ENCODE data around the gene P4HA2.

The P4HA2 gene

GRCh38 chr5:132269635-132270334 lies 42.1 kb upstream of the P4HA2 start:
- peaks cover 38% of the 10 kb centered on the region for H3K4me1 ChIP-seq (ENCODE audit: control insufficient read depth, insufficient read depth, low read length, unreplicated experiment)
- H2AFZ ChIP-seq (ENCODE audit: low read length, unreplicated experiment) = no peak overlapping the region
- H3K27ac ChIP-seq (ENCODE audit: low read depth, low read length) = peak overlapping the region; percentile 40; the same call in 1 of the 2 replicates
- peaks cover 12% of the 10 kb centered on the region for H3K79me2 ChIP-seq (ENCODE audit: control insufficient read depth, insufficient read depth, low read length, unreplicated experiment)
- H3K27me3 ChIP-seq (ENCODE audit: insufficient read depth, low read length) = no peaks in the 10 kb centered on the region
- H3K36me3 ChIP-seq (ENCODE audit: insufficient read depth, low read length) = peaks cover 20% of the 10 kb centered on the region; the same call in 1 of the 2 replicates
- no peak overlapping the region for H3K4me3 ChIP-seq (ENCODE audit: low read depth, low read length)

GRCh38 chr5:132268769-132269551 lies 41.3 kb upstream of the P4HA2 start:
- Histone ChIP-seq H2AFZ (ENCODE audit: low read length, unreplicated experiment) (no peak overlapping the region), H3K27me3 (ENCODE audit: insufficient read depth, low read length) (no peaks in the 10 kb centered on the region), H3K4me1 (ENCODE audit: control insufficient read depth, insufficient read depth, low read length, unreplicated experiment) (peaks cover 47% of the 10 kb centered on the region), H3K79me2 (ENCODE audit: control insufficient read depth, insufficient read depth, low read length, unreplicated experiment) (peaks cover 13% of the 10 kb centered on the region), H3K36me3 (ENCODE audit: insufficient read depth, low read length) (peaks cover 20% of the 10 kb centered on the region; the same call in 1 of the 2 replicates), H3K27ac (ENCODE audit: low read depth, low read length) (peak overlapping the region; percentile 40; the same call in 1 of the 2 replicates), H3K4me3 (ENCODE audit: low read depth, low read length) (no peak overlapping the region)

GRCh38 chr5:132267931-132268768 lies 40.5 kb upstream of the P4HA2 start:
- Histone ChIP-seq H3K36me3 (ENCODE audit: insufficient read depth, low read length) (peaks cover 20% of the 10 kb centered on the region; the same call in 1 of the 2 replicates), H3K4me3 (ENCODE audit: low read depth, low read length) (no peak overlapping the region), H3K79me2 (ENCODE audit: control insufficient read depth, insufficient read depth, low read length, unreplicated experiment) (peaks cover 16% of the 10 kb centered on the region), H3K27me3 (ENCODE audit: insufficient read depth, low read length) (no peaks in the 10 kb centered on the region), H3K4me1 (ENCODE audit: control insufficient read depth, insufficient read depth, low read length, unreplicated experiment) (peaks cover 55% of the 10 kb centered on the region), H2AFZ (ENCODE audit: low read length, unreplicated experiment) (no peak overlapping the region), H3K27ac (ENCODE audit: low read depth, low read length) (peak overlapping the region; percentile 35; the same call in 1 of the 2 replicates)

GRCh38 chr5:132267166-132267739 lies 39.6 kb upstream of the P4HA2 start:
- no peak overlapping the region for H3K27ac ChIP-seq (ENCODE audit: low read depth, low read length)
- peaks cover 22% of the 10 kb centered on the region for H3K79me2 ChIP-seq (ENCODE audit: control insufficient read depth, insufficient read depth, low read length, unreplicated experiment)
- no peak overlapping the region for H3K4me3 ChIP-seq (ENCODE audit: low read depth, low read length)
- peaks cover 19% of the 10 kb centered on the region; the same call in 1 of the 2 replicates for H3K36me3 ChIP-seq (ENCODE audit: insufficient read depth, low read length)
- no peaks in the 10 kb centered on the region for H3K27me3 ChIP-seq (ENCODE audit: insufficient read depth, low read length)
- peaks cover 64% of the 10 kb centered on the region for H3K4me1 ChIP-seq (ENCODE audit: control insufficient read depth, insufficient read depth, low read length, unreplicated experiment)
- no peak overlapping the region for H2AFZ ChIP-seq (ENCODE audit: low read length, unreplicated experiment)

- Histone ChIP-seq H3K27me3 (ENCODE audit: insufficient read depth, low read length) (no peaks in the 10 kb centered on the region), H3K27ac (ENCODE audit: low read depth, low read length) (no peak overlapping the region), H3K36me3 (ENCODE audit: insufficient read depth, low read length) (peaks cover 15% of the 10 kb centered on the region; the same call in 1 of the 2 replicates), H2AFZ (ENCODE audit: low read length, unreplicated experiment) (no peak overlapping the region), H3K4me1 (ENCODE audit: control insufficient read depth, insufficient read depth, low read length, unreplicated experiment) (peaks cover 68% of the 10 kb centered on the region), H3K4me3 (ENCODE audit: low read depth, low read length) (no peak overlapping the region), H3K79me2 (ENCODE audit: control insufficient read depth, insufficient read depth, low read length, unreplicated experiment) (peaks cover 27% of the 10 kb centered on the region)
Observed at GRCh38 chr5:132266836-132267160, 39.1 kb upstream of the P4HA2 start.

GRCh38 chr5:132266031-132266835 lies 38.6 kb upstream of the P4HA2 start:
- peak overlapping the region; percentile 63 for H3K27ac ChIP-seq (ENCODE audit: low read depth, low read length)
- H3K4me3 ChIP-seq (ENCODE audit: low read depth, low read length) = no peak overlapping the region
- peaks cover 15% of the 10 kb centered on the region; the same call in 1 of the 2 replicates for H3K36me3 ChIP-seq (ENCODE audit: insufficient read depth, low read length)
- H3K79me2 ChIP-seq (ENCODE audit: control insufficient read depth, insufficient read depth, low read length, unreplicated experiment) = peaks cover 33% of the 10 kb centered on the region
- H3K27me3 ChIP-seq (ENCODE audit: insufficient read depth, low read length) = no peaks in the 10 kb centered on the region
- H2AFZ ChIP-seq (ENCODE audit: low read length, unreplicated experiment) = no peak overlapping the region
- peaks cover 74% of the 10 kb centered on the region for H3K4me1 ChIP-seq (ENCODE audit: control insufficient read depth, insufficient read depth, low read length, unreplicated experiment)

GRCh38 chr5:132265336-132266030 lies 37.8 kb upstream of the P4HA2 start:
- Histone ChIP-seq H2AFZ (ENCODE audit: low read length, unreplicated experiment) (no peak overlapping the region), H3K36me3 (ENCODE audit: insufficient read depth, low read length) (peaks cover 10% of the 10 kb centered on the region; the same call in 1 of the 2 replicates), H3K79me2 (ENCODE audit: control insufficient read depth, insufficient read depth, low read length, unreplicated experiment) (peaks cover 40% of the 10 kb centered on the region)

GRCh38 chr5:132264546-132265335 lies 37.1 kb upstream of the P4HA2 start:
- Histone ChIP-seq H3K4me1 (ENCODE audit: control insufficient read depth, insufficient read depth, low read length, unreplicated experiment) (peaks cover 87% of the 10 kb centered on the region), H3K36me3 (ENCODE audit: insufficient read depth, low read length) (peaks cover 9% of the 10 kb centered on the region; the same call in 1 of the 2 replicates), H3K4me3 (ENCODE audit: low read depth, low read length) (no peak overlapping the region), H2AFZ (ENCODE audit: low read length, unreplicated experiment) (no peak overlapping the region), H3K27ac (ENCODE audit: low read depth, low read length) (peak overlapping the region; percentile 93), H3K27me3 (ENCODE audit: insufficient read depth, low read length) (no peaks in the 10 kb centered on the region), H3K79me2 (ENCODE audit: control insufficient read depth, insufficient read depth, low read length, unreplicated experiment) (peaks cover 47% of the 10 kb centered on the region)

More at GRCh38 chr5:132265336-132266030, 37.8 kb upstream of the P4HA2 start:
- H3K4me1 ChIP-seq (ENCODE audit: control insufficient read depth, insufficient read depth, low read length, unreplicated experiment) = peaks cover 81% of the 10 kb centered on the region
- H3K27me3 ChIP-seq (ENCODE audit: insufficient read depth, low read length) = no peaks in the 10 kb centered on the region
- H3K27ac ChIP-seq (ENCODE audit: low read depth, low read length) = peak overlapping the region; percentile 93
- H3K4me3 ChIP-seq (ENCODE audit: low read depth, low read length) = no peak overlapping the region

Measured in ACC112 (cell line).